GM18505 (cell line): ENCODE measurements around the gene RBBP5.

Experiments
- ATAC-seq: cut with Tn5 transposase; IDR thresholded peaks from one replicate; pipeline ENCODE4 v1.9.1; 2021; ENCODE audit not compliant: unreplicated experiment
- POLR2A ChIP-seq: IDR thresholded peaks from 4 replicates; pipeline ENCODE4 v1.6.1; 2011; ENCODE audit warnings: borderline replicate concordance; ENCODE audit not compliant: insufficient read depth, insufficient read length; ENCODE audit errors: extremely low read depth

RBBP5 gene

GRCh38 chr1:205074084-205074483, 47.7 kb downstream of the RBBP5 start:
- no peak for ATAC-seq
- TF ChIP-seq POLR2A: no peak

GRCh38 chr1:205073511-205073910, 48.3 kb downstream of the RBBP5 start:
- no peak for TF ChIP-seq POLR2A
- ATAC-seq: no peak

DNA sequence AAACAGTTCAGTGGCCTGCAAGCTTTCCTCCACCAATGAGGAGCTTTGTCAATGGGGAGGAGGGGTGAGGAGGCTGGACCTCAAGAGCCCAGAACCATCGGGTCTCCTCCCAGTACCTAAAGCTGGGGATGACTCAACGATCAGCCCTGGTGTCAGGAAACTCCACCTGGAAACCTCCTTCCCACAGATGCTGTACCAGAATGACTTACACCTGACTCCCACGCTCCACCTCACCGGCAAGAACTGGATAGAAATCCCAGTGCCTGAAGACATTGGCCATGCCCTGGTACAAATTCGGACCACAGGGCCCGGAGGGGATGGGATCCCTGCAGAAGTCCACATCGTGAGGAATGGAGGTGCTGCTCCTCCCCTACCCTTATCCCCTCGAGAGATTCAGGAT, 48.9 kb downstream of the RBBP5 start:
- no peak for TF ChIP-seq POLR2A
- ATAC-seq: no peak

- no peak for TF ChIP-seq POLR2A
- no peak for ATAC-seq
These were observed 49.5 kb downstream of the RBBP5 start for GRCh38 chr1:205072286-205072685.

GRCh38 chr1:205071801-205072200, 50.0 kb downstream of the RBBP5 start:
- no peak for ATAC-seq
- no peak for TF ChIP-seq POLR2A

GRCh38 chr1:205071028-205071409, 50.8 kb downstream of the RBBP5 start:
- no peak for TF ChIP-seq POLR2A
- ATAC-seq: no peak

DNA sequence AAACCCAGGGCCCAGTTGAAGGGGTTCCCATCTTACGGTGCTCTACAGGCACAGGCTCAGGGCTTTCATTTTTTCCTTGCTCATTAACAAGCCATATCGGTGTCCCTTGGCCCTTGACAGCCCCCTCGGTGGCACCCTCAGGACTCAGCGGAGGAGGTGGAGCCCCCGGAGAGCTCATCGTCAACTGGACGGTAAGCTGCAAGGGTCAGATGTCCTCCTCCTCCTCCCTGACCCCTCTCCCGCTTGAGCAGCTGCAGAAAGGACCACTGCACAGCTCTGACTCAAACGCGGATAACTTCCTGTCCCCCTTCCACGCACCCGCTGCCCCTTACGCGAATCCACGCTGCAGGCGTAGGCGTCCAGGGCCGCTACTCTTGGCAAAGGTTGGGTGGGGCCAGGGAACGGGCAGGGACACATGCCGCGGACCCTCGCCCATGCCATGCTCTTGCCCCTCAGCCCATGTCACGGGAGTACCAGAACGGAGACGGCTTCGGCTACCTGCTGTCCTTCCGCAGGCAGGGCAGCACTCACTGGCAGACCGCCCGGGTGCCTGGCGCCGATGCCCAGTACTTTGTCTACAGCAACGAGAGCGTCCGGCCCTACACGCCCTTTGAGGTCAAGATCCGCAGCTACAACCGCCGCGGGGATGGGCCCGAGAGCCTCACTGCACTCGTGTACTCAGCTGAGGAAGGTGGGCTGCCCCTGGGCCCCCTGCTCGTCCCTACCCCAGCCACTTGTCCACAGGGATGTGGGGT, 52.2 kb downstream of the RBBP5 start:
- no peak for TF ChIP-seq POLR2A

DNA sequence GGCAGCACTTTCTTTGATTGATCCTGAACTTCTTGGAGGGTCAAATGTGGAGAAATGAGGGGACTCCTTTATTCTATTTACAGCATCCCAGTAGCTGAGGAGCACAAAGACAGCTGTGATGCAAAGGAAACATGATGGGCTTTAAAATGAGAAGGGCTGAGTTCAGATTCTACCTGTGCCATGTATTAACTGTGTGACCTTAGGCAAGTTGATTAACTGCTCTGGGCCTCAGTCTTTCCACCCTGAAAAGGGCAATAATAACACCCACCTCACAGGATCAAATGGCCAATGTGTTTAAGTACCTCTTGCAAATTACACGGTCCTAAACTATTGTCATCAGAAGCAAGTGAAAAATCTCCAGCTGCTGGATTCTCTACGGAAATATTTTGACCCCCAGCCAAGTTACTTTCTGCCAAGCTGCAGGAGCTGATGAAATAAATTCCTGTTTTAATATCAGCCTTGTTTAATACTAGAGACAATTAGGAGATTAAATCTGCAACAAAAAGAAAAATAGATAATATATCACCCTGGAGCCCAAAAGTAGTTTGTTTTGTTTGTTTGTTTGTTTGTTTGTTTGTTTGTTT, 53.2 kb downstream of the RBBP5 start:
- no peak for ATAC-seq
- no peak for TF ChIP-seq POLR2A

More for the DNA sequence above, 52.2 kb downstream of the RBBP5 start:
- ATAC-seq: no peak

DNA sequence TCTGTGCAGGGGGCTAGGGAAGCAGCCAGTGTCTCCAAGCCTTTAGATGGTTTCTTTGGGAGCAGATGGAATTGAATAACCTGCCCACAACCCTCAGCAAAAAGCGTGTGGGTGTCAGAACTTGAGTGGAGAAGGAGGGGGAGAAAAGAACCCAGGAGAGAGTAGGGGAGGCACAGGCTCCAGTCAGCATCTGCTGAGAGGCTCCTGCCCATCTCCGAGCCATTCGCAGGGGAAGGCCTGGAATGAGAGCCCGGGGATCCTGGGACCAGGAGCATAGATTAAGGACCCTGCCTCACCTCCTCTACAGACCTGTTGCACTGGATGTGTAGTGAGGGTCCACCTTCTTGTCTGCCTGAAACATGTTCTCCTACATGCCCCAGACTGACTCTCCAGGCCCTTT, 53.8 kb downstream of the RBBP5 start:
- no peak for TF ChIP-seq POLR2A
- no peak for ATAC-seq

- ATAC-seq: no peak
- TF ChIP-seq POLR2A: no peak
These were observed 54.7 kb downstream of the RBBP5 start for GRCh38 chr1:205067031-205067430.

DNA sequence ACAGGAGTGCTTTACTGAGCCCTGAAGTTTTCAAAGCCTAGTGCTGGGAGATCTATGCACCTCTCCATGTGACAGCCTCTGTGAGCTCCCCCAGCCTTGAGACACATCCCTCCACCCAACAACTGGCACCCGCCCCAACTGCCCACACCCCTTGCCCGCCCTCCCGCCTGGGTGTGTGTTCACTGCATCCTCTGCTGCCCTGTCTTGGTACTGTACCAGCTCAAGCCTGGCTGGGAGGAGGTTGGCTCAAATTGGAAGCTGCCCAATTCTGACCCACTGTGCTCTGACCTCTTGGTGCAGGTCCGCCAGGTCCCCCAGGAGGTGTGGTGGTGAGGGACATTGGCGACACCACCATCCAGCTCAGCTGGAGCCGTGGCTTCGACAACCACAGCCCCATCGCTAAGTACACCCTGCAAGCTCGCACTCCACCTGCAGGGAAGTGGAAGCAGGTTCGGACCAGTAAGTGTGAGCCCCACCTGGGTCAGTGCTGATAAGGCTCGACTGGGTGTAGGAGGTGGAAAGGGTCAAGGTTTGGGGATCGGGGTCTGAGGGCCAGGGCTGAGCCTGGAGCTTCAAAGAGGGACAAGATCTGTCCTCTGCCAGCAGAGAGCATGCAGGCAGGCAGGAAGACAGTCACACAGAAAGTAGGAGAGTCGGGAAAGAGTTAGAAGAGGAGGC, 55.5 kb downstream of the RBBP5 start:
- no peak for ATAC-seq
- no peak for TF ChIP-seq POLR2A

DNA sequence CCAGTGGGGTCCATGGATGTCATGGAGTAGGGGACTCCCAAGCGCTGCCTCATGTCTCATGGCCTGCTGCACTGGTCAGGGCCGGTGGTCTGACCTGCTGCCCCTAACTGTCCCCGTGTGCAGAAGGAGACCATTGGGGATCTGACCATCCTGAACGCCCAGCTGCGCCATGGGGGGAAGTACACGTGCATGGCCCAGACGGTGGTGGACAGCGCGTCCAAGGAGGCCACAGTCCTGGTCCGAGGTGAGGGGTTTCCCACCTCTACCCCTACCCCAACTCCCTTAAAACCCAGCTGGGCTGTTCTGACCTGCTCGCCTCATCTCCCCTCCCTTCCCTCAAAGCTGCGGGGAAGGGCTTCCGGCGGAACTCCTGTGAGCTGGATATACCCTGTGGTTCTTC, 56.1 kb downstream of the RBBP5 start:
- no peak for ATAC-seq
- TF ChIP-seq POLR2A: no peak

- TF ChIP-seq POLR2A: no peak
- ATAC-seq: no peak
These were observed 56.9 kb downstream of the RBBP5 start for GRCh38 chr1:205064741-205065316.

- ATAC-seq: no peak
- no peak for TF ChIP-seq POLR2A
These were observed 57.5 kb downstream of the RBBP5 start for GRCh38 chr1:205064301-205064700.
